Measurements from ENCODE around the gene PXN.

DNA sequence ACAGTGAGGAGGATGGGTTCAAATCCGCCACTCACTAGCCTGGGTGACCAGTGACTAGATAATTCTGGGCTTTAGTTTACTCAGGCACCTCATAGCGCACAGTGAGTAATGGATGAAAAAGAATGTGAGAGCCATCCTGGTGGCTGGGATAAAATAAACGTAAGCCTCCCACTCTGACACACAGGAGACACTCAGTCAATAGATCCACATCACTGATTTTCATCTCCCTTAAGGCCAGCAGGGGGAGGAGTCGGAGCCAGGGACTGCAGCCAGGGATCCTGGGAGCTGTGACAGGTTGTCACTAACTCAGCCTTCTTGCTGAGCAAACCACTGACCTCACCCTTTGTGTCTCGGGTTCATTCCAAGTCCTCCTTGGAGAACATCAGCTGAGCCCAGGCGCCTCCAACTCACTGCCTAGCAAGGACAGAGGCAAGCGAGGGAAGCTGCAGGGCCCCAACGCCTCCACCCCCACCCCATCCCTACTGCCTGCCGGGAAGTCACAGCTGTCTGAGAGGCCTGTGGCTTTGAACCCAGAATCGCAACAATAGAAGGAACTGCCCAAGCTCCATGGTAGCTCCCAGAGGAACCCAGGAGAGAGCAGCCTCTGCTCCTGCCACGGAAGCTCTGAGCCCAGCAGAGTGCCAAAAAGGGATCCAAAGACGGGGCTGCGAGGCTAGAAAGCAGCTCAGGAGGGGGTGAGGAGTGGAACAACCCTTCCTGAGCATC lies 30.7 kb downstream of the PXN start:
- TF ChIP-seq, protein P1, sequence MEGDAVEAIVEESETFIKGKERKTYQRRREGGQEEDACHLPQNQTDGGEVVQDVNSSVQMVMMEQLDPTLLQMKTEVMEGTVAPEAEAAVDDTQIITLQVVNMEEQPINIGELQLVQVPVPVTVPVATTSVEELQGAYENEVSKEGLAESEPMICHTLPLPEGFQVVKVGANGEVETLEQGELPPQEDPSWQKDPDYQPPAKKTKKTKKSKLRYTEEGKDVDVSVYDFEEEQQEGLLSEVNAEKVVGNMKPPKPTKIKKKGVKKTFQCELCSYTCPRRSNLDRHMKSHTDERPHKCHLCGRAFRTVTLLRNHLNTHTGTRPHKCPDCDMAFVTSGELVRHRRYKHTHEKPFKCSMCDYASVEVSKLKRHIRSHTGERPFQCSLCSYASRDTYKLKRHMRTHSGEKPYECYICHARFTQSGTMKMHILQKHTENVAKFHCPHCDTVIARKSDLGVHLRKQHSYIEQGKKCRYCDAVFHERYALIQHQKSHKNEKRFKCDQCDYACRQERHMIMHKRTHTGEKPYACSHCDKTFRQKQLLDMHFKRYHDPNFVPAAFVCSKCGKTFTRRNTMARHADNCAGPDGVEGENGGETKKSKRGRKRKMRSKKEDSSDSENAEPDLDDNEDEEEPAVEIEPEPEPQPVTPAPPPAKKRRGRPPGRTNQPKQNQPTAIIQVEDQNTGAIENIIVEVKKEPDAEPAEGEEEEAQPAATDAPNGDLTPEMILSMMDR (IDR thresholded peaks at IDR 0.05): peak; percentile 22 to 66 (median 46)
- peak in 1 of 2 donors; percentile 15 for TF ChIP-seq POLR2A (IDR thresholded peaks at IDR 0.05)
